ENCODE results near the gene SUFU.

- TF ChIP-seq, protein P1, sequence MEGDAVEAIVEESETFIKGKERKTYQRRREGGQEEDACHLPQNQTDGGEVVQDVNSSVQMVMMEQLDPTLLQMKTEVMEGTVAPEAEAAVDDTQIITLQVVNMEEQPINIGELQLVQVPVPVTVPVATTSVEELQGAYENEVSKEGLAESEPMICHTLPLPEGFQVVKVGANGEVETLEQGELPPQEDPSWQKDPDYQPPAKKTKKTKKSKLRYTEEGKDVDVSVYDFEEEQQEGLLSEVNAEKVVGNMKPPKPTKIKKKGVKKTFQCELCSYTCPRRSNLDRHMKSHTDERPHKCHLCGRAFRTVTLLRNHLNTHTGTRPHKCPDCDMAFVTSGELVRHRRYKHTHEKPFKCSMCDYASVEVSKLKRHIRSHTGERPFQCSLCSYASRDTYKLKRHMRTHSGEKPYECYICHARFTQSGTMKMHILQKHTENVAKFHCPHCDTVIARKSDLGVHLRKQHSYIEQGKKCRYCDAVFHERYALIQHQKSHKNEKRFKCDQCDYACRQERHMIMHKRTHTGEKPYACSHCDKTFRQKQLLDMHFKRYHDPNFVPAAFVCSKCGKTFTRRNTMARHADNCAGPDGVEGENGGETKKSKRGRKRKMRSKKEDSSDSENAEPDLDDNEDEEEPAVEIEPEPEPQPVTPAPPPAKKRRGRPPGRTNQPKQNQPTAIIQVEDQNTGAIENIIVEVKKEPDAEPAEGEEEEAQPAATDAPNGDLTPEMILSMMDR (IDR thresholded peaks at IDR 0.05; ENCODE audit: low read depth, low read length), result no peak
- TF ChIP-seq EZH2phosphoT487 (IDR thresholded peaks at IDR 0.05; ENCODE audit: low read depth), result no peak
These were observed 35.0 kb downstream of the SUFU start for GRCh38 chr10:102538811-102539210.
